Ovary (tissue), 9 donors: ENCODE measurements around the gene EYA2. TPM values are rescaled to one million over a fixed set of nuclear protein-coding genes. Genes with fewer than 3 reads are reported as not detected.

ENCODE experiments used
- DNase-seq, 5 donors: peaks; one replicate each; pipeline ENCODE4 v3.0.0-alpha.2; 2019 to 2020
- H3K27ac ChIP-seq, 2 donors: fragments of 200-600 bp; one replicate each; pipeline versions ENCODE4 v1.5.1 to v1.8.0; 2019 to 2022
- H3K27me3 ChIP-seq: fragments of 200-600 bp; one replicate; pipeline ENCODE4 v1.8.0; 2022
- H3K36me3 ChIP-seq: fragments of 200-600 bp; sonication (generic); one replicate; pipeline ENCODE4 v1.5.1; 2019
- H3K4me1 ChIP-seq: one replicate; pipeline ENCODE4 v1.8.1; 2013; ENCODE audit warnings: mild to moderate bottlenecking, moderate library complexity; ENCODE audit not compliant: insufficient read depth
- H3K4me3 ChIP-seq: fragments of 200-600 bp; sonication (generic); one replicate; pipeline ENCODE4 v1.5.1; 2017
- H3K9me3 ChIP-seq, 2 donors: fragments of 200-600 bp in 1 of 2; sonication (generic) in 1 of 2; one replicate each; pipeline versions ENCODE4 v1.5.1 to v1.8.1; 2013 to 2019; ENCODE audit warnings: mild to moderate bottlenecking in 1 of 2, moderate library complexity in 1 of 2
- CTCF ChIP-seq, 3 donors: fragments of 450-650 bp in 2 of 3; fragments of 200-600 bp in 1 of 3; IDR thresholded peaks; one replicate each; pipeline versions ENCODE4 v1.5.1 to v1.8.0; 2016 to 2022; ENCODE audit warnings: antibody characterized with exemption in 3 of 3, mild to moderate bottlenecking in 1 of 3
- EP300 ChIP-seq: sonication (generic); formaldehyde crosslinking; IDR thresholded peaks from one replicate; pipeline ENCODE4 v1.6.1; 2017; ENCODE audit warnings: antibody characterized with exemption
- POLR2A ChIP-seq: fragments of 450-650 bp; IDR thresholded peaks from one replicate; pipeline ENCODE4 v1.6.1; 2017; ENCODE audit warnings: antibody characterized with exemption, mild to moderate bottlenecking, moderate library complexity
- WGBS, 3 donors: extraction: QIAGEN DNeasy Blood & Tissue Kit in 1 of 3; methylation state at CpG; one replicate each; pipeline versions ENCODE4 v1.1.5 to v1.1.7; 2013 to 2017; 5-methylcytosine and 5-hydroxymethylcytosine counted together
- intact Hi-C, 4 donors: fragments of 100-400 bp; cut with DNase I; formaldehyde crosslinking; loops; one replicate each; pipeline versions ENCODE4 v1.11.0 to v1.15.1; 2022 to 2023
- polyA plus RNA-seq, 2 donors: library from polyadenylated mRNA; stranded (reverse); fragments of 200-250 nt in 1 of 2; fragments of 350-450 nt in 1 of 2; fragmentation: Illumina TruSeq in 1 of 2; extraction: RNeasy Lipid Tissue Mini Kit (QIAGEN cat#74804) in 1 of 2; gene quantifications; one replicate each; pipeline ENCODE4 v1.2.3, GENCODE V29; 2013 to 2014
- total RNA-seq, 7 donors: library from RNA; depleted of rRNA in 2 of 7; stranded (reverse); fragments of >200 nt in 2 of 7; fragmentation: NEBNext Ultra II Directional in 3 of 7; extraction: Animal tissue kit (Norgen Biotek cat#: 25700) in 3 of 7; gene quantifications; one replicate each; pipeline versions ENCODE4 v1.1.0 to v1.2.4, GENCODE V29; 2016 to 2023
- donor health status: DM: no; HTN: no; CAD: no; lungs with moderate emphysema.
- donor health status: DM: no; HTN: no; CAD: no.
- donor health status: Bipolar disorder and iron deficiency.
- donor health status: DM: yes; HTN: yes; CAD: no.
- donor health status: DM: no; HTN: no; CAD: no.
- donor health status: DM: yes; HTN: yes; CAD: no.

Gene EYA2
- total and polyA plus RNA-seq, 9 donors = 0.18 to 7.6 (median 1.7) TPM

GRCh38 chr20:46913329-46914044, 18.8 kb downstream of the EYA2 start:
- Histone ChIP-seq H3K9me3 (peaks cover 0 to 4% of the 10 kb centered on the region in 2 donors), H3K36me3 (no peaks in the 10 kb centered on the region), H3K4me3 (no peak overlapping the region), H3K4me1 (no peaks in the 10 kb centered on the region), H3K27me3 (no peaks in the 10 kb centered on the region), H3K27ac (no peak overlapping the region)
- 52 to 58% (median 55%) methylated on average over 5 of the region's 5 CpGs for WGBS, 3 donors
- TF ChIP-seq EP300 (no peak), POLR2A (no peak)
- no peak for DNase-seq
- intact Hi-C loops = no loop called here

GRCh38 chr20:46914789-46915379, 20.2 kb downstream of the EYA2 start:
- H3K27ac ChIP-seq = no peak overlapping the region
- no peak overlapping the region for H3K4me3 ChIP-seq
- peaks cover 0 to 4% of the 10 kb centered on the region in 2 donors for H3K9me3 ChIP-seq
- H3K4me1 ChIP-seq = no peaks in the 10 kb centered on the region
- DNase-seq = no peak
- no peaks in the 10 kb centered on the region for H3K36me3 ChIP-seq
- no peaks in the 10 kb centered on the region for H3K27me3 ChIP-seq
- intact Hi-C loops = no loop called here
- 71 to 75% (median 72%) methylated on average over 15 of the region's 15 CpGs for WGBS, 3 donors
- TF ChIP-seq POLR2A (no peak), CTCF (IDR thresholded peaks at IDR 0.05) (no peak), EP300 (no peak)

GRCh38 chr20:46915575-46916257, 21.1 kb downstream of the EYA2 start:
- 79 to 81% (median 81%) methylated on average over 8 of the region's 8 CpGs for WGBS, 3 donors
- Histone ChIP-seq H3K4me3 (no peak overlapping the region), H3K4me1 (no peaks in the 10 kb centered on the region), H3K27me3 (no peaks in the 10 kb centered on the region), H3K9me3 (peaks cover 0 to 4% of the 10 kb centered on the region in 2 donors), H3K36me3 (no peaks in the 10 kb centered on the region), H3K27ac (no peak overlapping the region)
- intact Hi-C loops = no loop called here
- DNase-seq = no peak
- TF ChIP-seq EP300 (no peak), CTCF (IDR thresholded peaks at IDR 0.05) (no peak), POLR2A (no peak)

- H3K27ac ChIP-seq = no peak overlapping the region
- H3K4me3 ChIP-seq = no peak overlapping the region
- 42 to 72% (median 55%) methylated on average over 1 of the region's 1 CpG for WGBS, 3 donors
- H3K4me1 ChIP-seq = no peaks in the 10 kb centered on the region
- intact Hi-C loops = no loop called here
- peaks cover 0 to 4% of the 10 kb centered on the region in 2 donors for H3K9me3 ChIP-seq
- TF ChIP-seq EP300 = no peak
- TF ChIP-seq POLR2A = no peak
- no peak for TF ChIP-seq CTCF (IDR thresholded peaks at IDR 0.05)
- H3K27me3 ChIP-seq = no peaks in the 10 kb centered on the region
- no peak for DNase-seq
- H3K36me3 ChIP-seq = no peaks in the 10 kb centered on the region
These were observed 21.6 kb downstream of the EYA2 start for GRCh38 chr20:46916258-46916603.

GRCh38 chr20:46917155-46917554, 22.5 kb downstream of the EYA2 start:
- H3K36me3 ChIP-seq = no peaks in the 10 kb centered on the region
- 65 to 75% (median 72%) methylated on average over 7 of the region's 7 CpGs for WGBS, 3 donors
- no peaks in the 10 kb centered on the region for H3K4me1 ChIP-seq
- TF ChIP-seq EP300 = no peak
- TF ChIP-seq POLR2A = no peak
- no peak for TF ChIP-seq CTCF (IDR thresholded peaks at IDR 0.05)
- peaks cover 0 to 4% of the 10 kb centered on the region in 2 donors for H3K9me3 ChIP-seq
- no peak overlapping the region for H3K27ac ChIP-seq
- intact Hi-C loops = no loop called here
- DNase-seq = no peak
- no peak overlapping the region for H3K4me3 ChIP-seq
- H3K27me3 ChIP-seq = no peaks in the 10 kb centered on the region
